ENCODE measurements around the gene ARL4C. TPM values are rescaled to one million over a fixed set of nuclear protein-coding genes. Genes with fewer than 3 reads are reported as not detected.

Gene ARL4C
- total RNA-seq, 1 experiment from 2014 or later: 151 TPM

- ATAC-seq (no peak), DNase-seq (ENCODE audit: low read depth, low spot score) (no peak)
- Histone ChIP-seq H3K27ac (ENCODE audit: low read length) (peak overlapping the region; percentile 91), H3K4me1 (ENCODE audit: control insufficient read depth, insufficient read depth, low read length) (peaks cover 46% of the 10 kb centered on the region), H3K27me3 (ENCODE audit: control insufficient read depth, insufficient read depth, low read length) (no peaks in the 10 kb centered on the region), H3K9me3 (ENCODE audit: control insufficient read depth, insufficient read depth, low read depth, low read length) (no peaks in the 10 kb centered on the region), H3K4me3 (ENCODE audit: low read depth in 2 of 2, low read length in 2 of 2) (no peak overlapping the region), H3K36me3 (ENCODE audit: control insufficient read depth, insufficient read depth, low read length) (no peaks in the 10 kb centered on the region)
- TF ChIP-seq CTCF (IDR thresholded peaks at IDR 0.05): no peak
- TF ChIP-seq SIN3A (IDR thresholded peaks at IDR 0.05; ENCODE audit: borderline replicate concordance, insufficient read depth, low read depth, low read length): no peak
- no peak for TF ChIP-seq TCF7L2 (IDR thresholded peaks at IDR 0.05; ENCODE audit: low read depth, low read length)
- TF ChIP-seq POLR2AphosphoS5 (IDR thresholded peaks at IDR 0.05; ENCODE audit: low read depth, low read length): no peak
- no peak for TF ChIP-seq REST (IDR thresholded peaks at IDR 0.05; ENCODE audit: insufficient read depth in 1 of 2, low read depth in 2 of 2, low read length in 1 of 2)
- in situ Hi-C loops (cut with HindIII; ENCODE audit: low pct_unique_long_range_greater_than_20kb, low sequenced_read_pairs) (no loop called here), intact Hi-C loops (cut with micrococcal nuclease; ENCODE audit: unreplicated experiment) (loop anchor here (10.0 kb wide), 1 partner anchor 63 kb away; no protein-coding TSS in a partner anchor)
- ChIA-PET CTCF (no interaction called here), POLR2A (no interaction called here)
- BruUV-seq (replicated peaks): no TSS peak
Observed at GRCh38 chr2:234487356-234487755, 9.5 kb downstream of the ARL4C start.

GRCh38 chr2:234483568-234484251 lies 13.2 kb downstream of the ARL4C start:
- Histone ChIP-seq H3K27me3 (ENCODE audit: control insufficient read depth, insufficient read depth, low read length) (no peaks in the 10 kb centered on the region), H3K9me3 (ENCODE audit: control insufficient read depth, insufficient read depth, low read depth, low read length) (no peaks in the 10 kb centered on the region), H3K27ac (ENCODE audit: low read length) (peak overlapping the region; percentile 66; the same call in 1 of the 2 replicates), H3K4me3 (ENCODE audit: low read depth in 2 of 2, low read length in 2 of 2) (no peak overlapping the region), H3K36me3 (ENCODE audit: control insufficient read depth, insufficient read depth, low read length) (no peaks in the 10 kb centered on the region), H3K4me1 (ENCODE audit: control insufficient read depth, insufficient read depth, low read length) (peaks cover 12% of the 10 kb centered on the region)
- CTCF ChIA-PET: no interaction called here
- in situ Hi-C loops (cut with HindIII; ENCODE audit: low pct_unique_long_range_greater_than_20kb, low sequenced_read_pairs): no loop called here
- TF ChIP-seq POLR2AphosphoS5 (IDR thresholded peaks at IDR 0.05; ENCODE audit: low read depth, low read length) (no peak), REST (IDR thresholded peaks at IDR 0.05; ENCODE audit: insufficient read depth in 1 of 2, low read depth in 2 of 2, low read length in 1 of 2) (no peak), TCF7L2 (IDR thresholded peaks at IDR 0.05; ENCODE audit: low read depth, low read length) (no peak), CTCF (IDR thresholded peaks at IDR 0.05) (peak; percentile 38; the same call in 1 of the 2 replicates), SIN3A (IDR thresholded peaks at IDR 0.05; ENCODE audit: borderline replicate concordance, insufficient read depth, low read depth, low read length) (no peak)
- POLR2A ChIA-PET: interaction anchor here (0.6 kb wide), 1 partner anchor 507 kb away, joined by 9 read pairs; no protein-coding TSS in a partner anchor
- no TSS peak for BruUV-seq (replicated peaks)
- ATAC-seq: no peak
- no peak for DNase-seq (ENCODE audit: low read depth, low spot score)
- intact Hi-C loops (cut with micrococcal nuclease; ENCODE audit: unreplicated experiment): loop anchor here (10.0 kb wide), 1 partner anchor 59 kb away; no protein-coding TSS in a partner anchor

Measured in Panc1 (cell line).